ENCODE data around the gene FLII.

The FLII gene

DNA sequence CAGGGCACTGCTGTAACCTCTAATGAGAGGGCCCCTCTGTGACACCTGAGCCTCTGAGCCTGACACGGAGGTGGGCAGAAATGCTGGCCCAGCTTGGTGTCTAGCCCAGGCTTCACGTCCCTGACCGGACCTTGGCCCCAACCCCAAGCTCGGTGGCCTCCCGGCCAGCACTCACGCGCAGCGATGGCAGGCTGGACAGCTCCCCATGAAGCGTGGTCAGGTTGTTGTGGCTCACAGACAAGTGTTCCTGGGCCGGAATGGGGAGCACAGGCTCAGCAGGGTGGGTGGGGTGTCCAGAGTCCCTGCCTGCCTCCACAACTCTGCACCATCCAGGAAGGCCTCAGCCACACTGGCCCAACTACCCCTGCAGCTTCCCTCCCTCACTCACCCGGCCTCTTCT lies 2.2 kb downstream of the FLII start:
- peaks cover 12% of the 10 kb centered on the region for H3K4me1 ChIP-seq (ENCODE audit: control insufficient read depth, insufficient read depth, low read length)
- H3K27ac ChIP-seq (ENCODE audit: extremely low read depth, low read depth, low read length), result 0 out of 2 replicates have a peak overlapping the region, but pooled peaks have one; percentile 96
- H3K9me3 ChIP-seq (ENCODE audit: control insufficient read depth, insufficient read depth, low read depth, low read length), result no peaks in the 10 kb centered on the region
- no peak overlapping the region for H3K4me3 ChIP-seq (ENCODE audit: low read depth, low read length)
- H3K36me3 ChIP-seq (ENCODE audit: control insufficient read depth in 2 of 2, insufficient read depth in 1 of 2, low read length in 2 of 2), result peaks cover 9 to 59% of the 10 kb centered on the region in 2 experiments
- CTCF ChIA-PET, result interaction anchor here (1.5 kb wide), 1 partner anchor 9 kb away, joined by 4 read pairs; no protein-coding TSS in a partner anchor
- POLR2A ChIA-PET, result no interaction called here
- TF ChIP-seq, protein P1, sequence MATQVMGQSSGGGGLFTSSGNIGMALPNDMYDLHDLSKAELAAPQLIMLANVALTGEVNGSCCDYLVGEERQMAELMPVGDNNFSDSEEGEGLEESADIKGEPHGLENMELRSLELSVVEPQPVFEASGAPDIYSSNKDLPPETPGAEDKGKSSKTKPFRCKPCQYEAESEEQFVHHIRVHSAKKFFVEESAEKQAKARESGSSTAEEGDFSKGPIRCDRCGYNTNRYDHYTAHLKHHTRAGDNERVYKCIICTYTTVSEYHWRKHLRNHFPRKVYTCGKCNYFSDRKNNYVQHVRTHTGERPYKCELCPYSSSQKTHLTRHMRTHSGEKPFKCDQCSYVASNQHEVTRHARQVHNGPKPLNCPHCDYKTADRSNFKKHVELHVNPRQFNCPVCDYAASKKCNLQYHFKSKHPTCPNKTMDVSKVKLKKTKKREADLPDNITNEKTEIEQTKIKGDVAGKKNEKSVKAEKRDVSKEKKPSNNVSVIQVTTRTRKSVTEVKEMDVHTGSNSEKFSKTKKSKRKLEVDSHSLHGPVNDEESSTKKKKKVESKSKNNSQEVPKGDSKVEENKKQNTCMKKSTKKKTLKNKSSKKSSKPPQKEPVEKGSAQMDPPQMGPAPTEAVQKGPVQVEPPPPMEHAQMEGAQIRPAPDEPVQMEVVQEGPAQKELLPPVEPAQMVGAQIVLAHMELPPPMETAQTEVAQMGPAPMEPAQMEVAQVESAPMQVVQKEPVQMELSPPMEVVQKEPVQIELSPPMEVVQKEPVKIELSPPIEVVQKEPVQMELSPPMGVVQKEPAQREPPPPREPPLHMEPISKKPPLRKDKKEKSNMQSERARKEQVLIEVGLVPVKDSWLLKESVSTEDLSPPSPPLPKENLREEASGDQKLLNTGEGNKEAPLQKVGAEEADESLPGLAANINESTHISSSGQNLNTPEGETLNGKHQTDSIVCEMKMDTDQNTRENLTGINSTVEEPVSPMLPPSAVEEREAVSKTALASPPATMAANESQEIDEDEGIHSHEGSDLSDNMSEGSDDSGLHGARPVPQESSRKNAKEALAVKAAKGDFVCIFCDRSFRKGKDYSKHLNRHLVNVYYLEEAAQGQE (tag by site-specific recombination; IDR thresholded peaks at IDR 0.05), result peak; percentile 85
- TF ChIP-seq ZNF830 (tag by site-specific recombination; IDR thresholded peaks at IDR 0.05; ENCODE audit: low read depth), result no peak

DNA sequence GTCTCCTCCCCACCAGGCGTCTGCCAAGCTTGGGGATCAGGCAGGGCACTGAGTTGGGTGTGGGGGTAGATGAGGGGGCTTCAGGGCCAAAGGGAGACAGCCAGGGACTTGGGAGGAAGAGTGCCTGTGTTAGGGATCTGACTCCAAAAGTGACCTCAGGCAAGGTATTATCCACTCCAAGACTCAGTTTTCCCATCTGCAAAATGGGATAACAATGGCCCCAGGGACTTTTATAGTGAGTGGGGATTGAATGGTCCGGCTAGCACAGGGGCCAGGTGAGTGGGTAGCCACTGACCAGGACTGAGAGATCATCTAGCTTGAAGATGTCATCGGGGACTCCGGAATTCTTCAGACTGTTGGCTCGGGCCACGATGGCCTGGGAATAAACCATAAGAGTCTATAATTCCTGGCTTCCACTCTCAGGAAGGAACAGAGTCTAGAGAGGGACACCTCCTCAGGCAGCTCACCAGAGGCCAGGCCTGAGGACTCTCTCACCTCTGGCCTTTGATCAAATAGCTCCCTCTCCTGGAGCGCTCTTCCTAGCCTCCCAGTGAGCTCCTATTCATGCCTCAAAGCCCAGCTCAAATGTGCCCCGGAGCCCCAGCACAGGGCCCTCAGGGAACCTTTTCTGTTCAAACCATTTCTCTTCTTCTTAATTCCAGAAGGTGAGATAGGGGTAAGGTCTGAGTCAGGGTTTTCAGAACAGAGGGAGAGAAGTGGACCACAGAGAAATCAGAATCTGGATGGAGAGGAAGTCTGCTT lies 3.5 kb downstream of the FLII start:
- H3K36me3 ChIP-seq (ENCODE audit: control insufficient read depth in 2 of 2, insufficient read depth in 1 of 2, low read length in 2 of 2), result peaks cover 9 to 71% of the 10 kb centered on the region in 2 experiments

DNA sequence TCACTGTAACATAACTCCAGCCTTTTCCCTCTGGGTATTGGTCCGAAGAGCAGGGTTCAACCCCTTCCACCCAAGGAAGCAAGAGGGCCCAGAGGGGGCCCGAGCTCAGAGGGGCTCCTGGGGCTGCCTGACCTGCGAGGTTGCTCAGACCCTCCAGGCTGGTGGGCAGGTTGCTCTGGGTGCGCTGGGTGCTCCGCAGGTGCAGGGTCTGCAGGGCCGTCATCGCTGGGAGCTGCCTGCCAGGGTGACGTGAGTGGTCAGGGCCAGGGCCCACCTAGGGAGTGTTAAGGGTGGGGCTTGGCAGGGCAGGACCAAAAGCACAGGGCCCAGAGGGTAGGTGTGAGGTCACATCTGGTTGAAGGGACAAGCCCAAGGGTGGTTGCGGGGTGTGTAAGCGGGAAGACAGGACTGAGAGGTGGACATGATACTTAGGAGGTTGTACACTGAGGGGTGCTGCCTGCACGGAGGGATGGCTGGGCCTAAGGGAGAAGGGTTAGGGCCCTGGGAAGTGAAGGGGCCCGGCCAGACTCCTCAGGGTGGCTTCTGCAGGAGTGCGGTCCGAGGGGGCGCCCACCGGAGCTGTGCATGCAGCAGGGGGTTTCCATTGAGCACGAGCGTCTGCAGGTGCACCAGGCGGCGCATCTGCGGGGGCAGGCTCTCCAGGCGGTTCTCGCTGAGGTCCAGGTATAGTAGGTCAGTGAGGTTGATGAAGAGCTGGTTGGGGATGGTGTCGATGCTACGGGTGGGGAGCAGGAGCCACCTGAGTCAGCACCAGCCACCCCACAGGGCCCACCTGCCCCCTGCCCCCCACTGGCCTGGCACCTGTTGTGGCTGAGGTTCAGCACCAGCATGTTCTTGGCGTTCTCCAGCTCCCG lies 4.4 kb downstream of the FLII start:
- ChIA-PET POLR2A (interaction anchor here (1.1 kb wide), 1 partner anchor 61 kb away, joined by 3 read pairs; the partner anchor contains the start of genes SMCR8 and TOP3A), CTCF (interaction anchor here (1.1 kb wide), 1 partner anchor 11 kb away, joined by 5 read pairs; no protein-coding TSS in a partner anchor)
- no peaks in the 10 kb centered on the region for H3K9me3 ChIP-seq (ENCODE audit: control insufficient read depth, insufficient read depth, low read depth, low read length)
- H3K4me1 ChIP-seq (ENCODE audit: control insufficient read depth, insufficient read depth, low read length), result peaks cover 12% of the 10 kb centered on the region
- H3K4me3 ChIP-seq (ENCODE audit: low read depth, low read length), result no peak overlapping the region
- peaks cover 9 to 78% of the 10 kb centered on the region in 2 experiments for H3K36me3 ChIP-seq (ENCODE audit: control insufficient read depth in 2 of 2, insufficient read depth in 1 of 2, low read length in 2 of 2)
- no peak overlapping the region for H3K27ac ChIP-seq (ENCODE audit: extremely low read depth, low read depth, low read length)
- no peak for TF ChIP-seq SP7 (tag by site-specific recombination; IDR thresholded peaks at IDR 0.05)
- peak; percentile 53 for TF ChIP-seq PRDM10 (tag by site-specific recombination; IDR thresholded peaks at IDR 0.05)
- peak; percentile 23; the same call in 1 of the 2 replicates for TF ChIP-seq GLIS2 (tag by site-specific recombination; IDR thresholded peaks at IDR 0.05)
- no peak for TF ChIP-seq ZNF664 (tag by site-specific recombination; IDR thresholded peaks at IDR 0.05)
- TF ChIP-seq SCRT2 (tag by site-specific recombination; IDR thresholded peaks at IDR 0.05), result peak; percentile 37; the same call in 1 of the 2 replicates
- no peak for TF ChIP-seq ZXDB (tag by site-specific recombination; IDR thresholded peaks at IDR 0.05)

More for the DNA sequence above, 3.5 kb downstream of the FLII start:
- no peaks in the 10 kb centered on the region for H3K9me3 ChIP-seq (ENCODE audit: control insufficient read depth, insufficient read depth, low read depth, low read length)
- TF ChIP-seq ZNF510 (tag by site-specific recombination; IDR thresholded peaks at IDR 0.05; ENCODE audit: insufficient replicate concordance) (no peak), ZFP3 (tag by site-specific recombination; IDR thresholded peaks at IDR 0.05; ENCODE audit: low read depth) (peak; percentile 93)
- H3K27ac ChIP-seq (ENCODE audit: extremely low read depth, low read depth, low read length), result no peak overlapping the region
- no peak overlapping the region for H3K4me3 ChIP-seq (ENCODE audit: low read depth, low read length)
- POLR2A ChIA-PET, result no interaction called here
- CTCF ChIA-PET, result interaction anchor here (0.8 to 1.3 kb wide), 3 partner anchors 13 to 94 kb away, joined by 3 read pairs; no protein-coding TSS in a partner anchor
- H3K4me1 ChIP-seq (ENCODE audit: control insufficient read depth, insufficient read depth, low read length), result peaks cover 12% of the 10 kb centered on the region

All from HEK293 (cell line).